Retinal pigment epithelial cell (primary cell): ENCODE data around the gene COL6A2.
A peak's percentile ranks its signal among the peaks of the same experiment; 100 is the strongest.

ENCODE experiments used
- DNase-seq: peaks from one replicate; pipeline ENCODE4 v3.0.0-alpha.2; 2010; ENCODE audit warnings: low read depth
- H3K4me3 ChIP-seq: 2 replicates; pipeline ENCODE4 v1.5.1; 2011; ENCODE audit warnings: mild to moderate bottlenecking, low read length, control low read depth, moderate library complexity
- CTCF ChIP-seq: conservative IDR thresholded peaks from 2 replicates; pipeline ENCODE4 v1.5.1; 2011; ENCODE audit warnings: low read depth, low read length, control low read depth, inconsistent platforms

The COL6A2 gene

GRCh38 chr21:46150073-46150472 is 52.2 kb downstream of the COL6A2 start:
- no peak for DNase-seq
- no peak for TF ChIP-seq CTCF
- H3K4me3 ChIP-seq, result no peak overlapping the region

- no peak for TF ChIP-seq CTCF
- H3K4me3 ChIP-seq, result no peak overlapping the region
Measured at GRCh38 chr21:46150491-46151121, 52.7 kb downstream of the COL6A2 start.

GRCh38 chr21:46151261-46151988 is 53.5 kb downstream of the COL6A2 start:
- H3K4me3 ChIP-seq, result no peak overlapping the region
- DNase-seq, result no peak
- no peak for TF ChIP-seq CTCF

More at GRCh38 chr21:46150491-46151121, 52.7 kb downstream of the COL6A2 start:
- DNase-seq, result no peak

- TF ChIP-seq CTCF, result no peak
- no peak for DNase-seq
- no peak overlapping the region for H3K4me3 ChIP-seq
Measured at GRCh38 chr21:46151989-46152926, 54.3 kb downstream of the COL6A2 start.

- TF ChIP-seq CTCF, result no peak
- peak overlapping the region; percentile 25 for H3K4me3 ChIP-seq
- no peak for DNase-seq
Measured at GRCh38 chr21:46152927-46153246, 55.0 kb downstream of the COL6A2 start.

- peak overlapping the region; percentile 25 for H3K4me3 ChIP-seq
- peak; percentile 89 for TF ChIP-seq CTCF
- DNase-seq, result no peak
Measured at GRCh38 chr21:46153247-46154154, 55.6 kb downstream of the COL6A2 start.
